Right atrium auricular region (tissue), 2 donors: ENCODE data around the gene CBX2. TPM values are rescaled to one million over a fixed set of nuclear protein-coding genes. Genes with fewer than 3 reads are reported as not detected.

Experiments used
- DNase-seq: peaks from one replicate; pipeline ENCODE4 v3.0.0-alpha.2; 2019; ENCODE audit warnings: low spot score
- H3K27ac ChIP-seq, 2 donors: fragments of 200-600 bp; sonication (generic); 1 replicate in 1 of 2; 2 replicates in 1 of 2; pipeline ENCODE4 v1.5.1; 2016 to 2019
- H3K27me3 ChIP-seq, 2 donors: fragments of 200-600 bp; sonication (generic); one replicate each; pipeline versions ENCODE4 v1.5.1 to v1.6.0; 2017 to 2019
- H3K36me3 ChIP-seq: fragments of 200-600 bp; sonication (generic); one replicate; pipeline ENCODE4 v1.5.1; 2016
- H3K4me1 ChIP-seq, 2 donors: fragments of 200-600 bp; sonication (generic); one replicate each; pipeline versions ENCODE4 v1.5.1 to v1.6.0; 2017 to 2019
- H3K4me3 ChIP-seq, 2 donors: fragments of 200-600 bp; sonication (generic); 1 replicate in 1 of 2; 2 replicates in 1 of 2; pipeline ENCODE4 v1.5.1; 2017 to 2019; ENCODE audit warnings: mild to moderate bottlenecking in 1 of 2, moderate library complexity in 1 of 2
- H3K9me3 ChIP-seq, 2 donors: fragments of 200-600 bp; sonication (generic); one replicate each; pipeline ENCODE4 v1.5.1; 2019
- CTCF ChIP-seq, 2 donors: fragments of 200-600 bp; sonication (generic); IDR thresholded peaks; one replicate each; pipeline ENCODE4 v1.5.1; 2019; ENCODE audit warnings: antibody characterized with exemption in 2 of 2
- total RNA-seq, 2 donors: library from RNA; depleted of rRNA; stranded (reverse); fragments of >200 nt; gene quantifications; one replicate each; pipeline ENCODE4 v1.1.0, GENCODE V29; 2016

CBX2 gene
- total RNA-seq, 2 donors from 2014 or later: 1.0 to 1.7 TPM

- Histone ChIP-seq H3K27me3 (no peaks in the 10 kb centered on the region), H3K9me3 (no peaks in the 10 kb centered on the region), H3K36me3 (no peaks in the 10 kb centered on the region), H3K4me3 (no peak within 1 kb of the TSS), H3K27ac (no peak within 1 kb of the TSS), H3K4me1 (peaks cover 0 to 3% of the 10 kb centered on the region in 2 donors)
- DNase-seq: no peak
- no peak for TF ChIP-seq CTCF (IDR thresholded peaks at IDR 0.05)
These were observed 47.0 kb upstream of the CBX2 start, which contains the start of gene ENPP7 for GRCh38 chr17:79730769-79731483. Gene ENPP7 (plus strand): TSS chr17:79730943. CDS start chr17:79731140, 197 bp downstream.

GRCh38 chr17:79732254-79732653 lies 45.7 kb upstream of the CBX2 start:
- TF ChIP-seq CTCF (IDR thresholded peaks at IDR 0.05): no peak

GRCh38 chr17:79732804-79733691 lies 44.9 kb upstream of the CBX2 start:
- Histone ChIP-seq H3K4me3 (no peak overlapping the region), H3K27me3 (no peaks in the 10 kb centered on the region), H3K36me3 (no peaks in the 10 kb centered on the region), H3K9me3 (no peaks in the 10 kb centered on the region), H3K4me1 (peaks cover 0 to 3% of the 10 kb centered on the region in 2 donors), H3K27ac (no peak overlapping the region)
- no peak for DNase-seq
- no peak for TF ChIP-seq CTCF (IDR thresholded peaks at IDR 0.05)

More at GRCh38 chr17:79732254-79732653, 45.7 kb upstream of the CBX2 start:
- Histone ChIP-seq H3K4me3 (no peak overlapping the region), H3K9me3 (no peaks in the 10 kb centered on the region), H3K36me3 (no peaks in the 10 kb centered on the region), H3K4me1 (peaks cover 0 to 3% of the 10 kb centered on the region in 2 donors), H3K27ac (no peak overlapping the region), H3K27me3 (no peaks in the 10 kb centered on the region)
- no peak for DNase-seq

GRCh38 chr17:79733692-79734070 lies 44.3 kb upstream of the CBX2 start:
- H3K27ac ChIP-seq: no peak overlapping the region
- H3K36me3 ChIP-seq: no peaks in the 10 kb centered on the region
- TF ChIP-seq CTCF (IDR thresholded peaks at IDR 0.05): no peak
- H3K4me3 ChIP-seq: no peak overlapping the region
- H3K4me1 ChIP-seq: peaks cover 0 to 3% of the 10 kb centered on the region in 2 donors
- DNase-seq: no peak
- H3K9me3 ChIP-seq: no peaks in the 10 kb centered on the region
- H3K27me3 ChIP-seq: no peaks in the 10 kb centered on the region

GRCh38 chr17:79735096-79735495 lies 42.9 kb upstream of the CBX2 start:
- H3K36me3 ChIP-seq: no peaks in the 10 kb centered on the region
- no peaks in the 10 kb centered on the region for H3K27me3 ChIP-seq
- no peak for TF ChIP-seq CTCF (IDR thresholded peaks at IDR 0.05)
- no peaks in the 10 kb centered on the region for H3K9me3 ChIP-seq
- no peak for DNase-seq
- H3K4me1 ChIP-seq: no peaks in the 10 kb centered on the region
- no peak overlapping the region for H3K4me3 ChIP-seq
- H3K27ac ChIP-seq: no peak overlapping the region
